Sigmoid colon (tissue), 4 donors: Measurements from ENCODE around the gene SLC9A1.

Experiments
- CTCF ChIP-seq, 4 experiments: fragments of 450-650 bp in 3 of 4; fragments of 200-600 bp in 1 of 4; IDR thresholded peaks; one replicate each; pipeline ENCODE4 v1.5.1; 2016 to 2019; ENCODE audit warnings: antibody characterized with exemption in 4 of 4, mild to moderate bottlenecking in 3 of 4, moderate library complexity in 2 of 4
- EP300 ChIP-seq, 4 donors: sonication (generic); formaldehyde crosslinking; IDR thresholded peaks; one replicate each; pipeline ENCODE4 v1.6.1; 2017; ENCODE audit warnings: antibody characterized with exemption in 4 of 4
- POLR2A ChIP-seq, 2 donors: fragments of 450-650 bp; IDR thresholded peaks; one replicate each; pipeline ENCODE4 v1.6.1; 2016; ENCODE audit warnings: antibody characterized with exemption in 2 of 2, mild to moderate bottlenecking in 2 of 2, moderate library complexity in 2 of 2

- no peak for TF ChIP-seq EP300 (IDR thresholded peaks at IDR 0.05)
- no peak for TF ChIP-seq POLR2A (IDR thresholded peaks at IDR 0.05)
- TF ChIP-seq CTCF (IDR thresholded peaks at IDR 0.05): no peak
These were observed 11.5 kb upstream of the SLC9A1 start for GRCh38 chr1:27166351-27166802.
